Calu3 (cell line): ENCODE data around the gene RPGRIP1L. TPM values are rescaled to one million over a fixed set of nuclear protein-coding genes. Genes with fewer than 3 reads are reported as not detected.

Source experiments
- BruUV-seq: library from RNA; stranded (reverse); fragments of 400-500 nt; replicated peaks from 2 replicates; lab custom pipeline; 2021; lab: Mats Ljungman, UMichigan
- CTCF ChIA-PET: fragments of 300-600 bp; sonication (Branson Sonifier 250); formaldehyde crosslinking; loops from one replicate; lab custom pipeline; 2022; ENCODE audit warnings: antibody characterized with exemption; lab: Charles Lee
- DNase-seq: peaks from one replicate; pipeline ENCODE4 v3.0.0; 2022
- H3K27ac Mint-ChIP-seq: one replicate; pipeline ENCODE4 v1.8.0; 2022; ENCODE audit warnings: mixed read lengths; ENCODE audit not compliant: unreplicated experiment
- H3K27me3 Mint-ChIP-seq: one replicate; pipeline ENCODE4 v1.8.0; 2022; ENCODE audit warnings: mixed read lengths; ENCODE audit not compliant: unreplicated experiment
- H3K36me3 Mint-ChIP-seq: one replicate; pipeline ENCODE4 v1.8.0; 2022; ENCODE audit warnings: mild to moderate bottlenecking, moderate library complexity, mixed read lengths; ENCODE audit not compliant: insufficient read depth, unreplicated experiment
- H3K4me1 Mint-ChIP-seq: one replicate; pipeline ENCODE4 v1.8.0; 2022; ENCODE audit warnings: mild to moderate bottlenecking, low read depth, mixed read lengths; ENCODE audit not compliant: unreplicated experiment
- H3K4me3 Mint-ChIP-seq: one replicate; pipeline ENCODE4 v1.8.0; 2022; ENCODE audit warnings: mild to moderate bottlenecking, low read depth, moderate library complexity, mixed read lengths; ENCODE audit not compliant: unreplicated experiment
- H3K9me3 Mint-ChIP-seq: one replicate; pipeline ENCODE4 v1.8.0; 2022; ENCODE audit warnings: low read depth, mixed read lengths; ENCODE audit not compliant: unreplicated experiment
- intact Hi-C: fragments of 100-400 bp; cut with micrococcal nuclease; formaldehyde crosslinking; loops from one replicate; pipeline ENCODE4 v1.10.0; 2022; ENCODE audit not compliant: unreplicated experiment
- total RNA-seq: library from RNA; stranded (reverse); gene quantifications from 2 replicates; pipeline ENCODE4 v1.2.3, GENCODE V29; 2022
- TF ChIP-seq, protein P1 (sequence below): fragments of 200-600 bp; IDR thresholded peaks from one replicate; pipeline ENCODE4 v1.8.0; 2022; ENCODE audit warnings: antibody characterized with exemption; ENCODE audit not compliant: unreplicated experiment

Gene RPGRIP1L
- total RNA-seq, 1 experiment from 2014 or later, result 16.6 TPM

DNA sequence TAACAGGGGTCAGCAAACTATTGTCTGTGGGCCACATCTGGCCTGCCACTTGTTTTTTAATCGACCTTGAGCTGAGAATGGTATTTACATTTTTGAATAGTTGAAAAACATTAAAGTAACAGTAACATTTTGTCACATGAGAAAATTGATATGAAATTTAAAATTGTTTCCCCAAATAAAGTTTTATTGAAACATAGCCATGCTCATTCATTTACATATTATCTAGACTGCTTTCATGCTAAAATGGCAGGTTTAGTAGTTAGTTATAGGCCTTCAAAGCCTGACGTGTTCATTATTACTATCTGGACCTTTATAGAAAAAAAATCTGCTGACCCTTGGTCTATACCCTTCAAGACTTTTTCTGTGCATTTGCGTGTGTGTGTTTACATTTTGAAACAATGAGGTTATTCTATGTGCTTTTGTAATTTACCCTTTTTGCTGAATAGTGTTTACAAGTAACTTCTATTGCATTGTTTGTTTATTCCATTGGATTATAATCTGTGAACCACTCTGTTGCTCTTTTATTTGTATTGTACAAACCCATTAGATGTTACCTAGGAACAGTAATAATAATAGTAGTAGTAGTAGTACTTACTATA is 37.4 kb upstream of the RPGRIP1L start:
- H3K27ac Mint-ChIP-seq, result no peak overlapping the region
- H3K27me3 Mint-ChIP-seq, result no peaks in the 10 kb centered on the region
- TF ChIP-seq, protein P1, sequence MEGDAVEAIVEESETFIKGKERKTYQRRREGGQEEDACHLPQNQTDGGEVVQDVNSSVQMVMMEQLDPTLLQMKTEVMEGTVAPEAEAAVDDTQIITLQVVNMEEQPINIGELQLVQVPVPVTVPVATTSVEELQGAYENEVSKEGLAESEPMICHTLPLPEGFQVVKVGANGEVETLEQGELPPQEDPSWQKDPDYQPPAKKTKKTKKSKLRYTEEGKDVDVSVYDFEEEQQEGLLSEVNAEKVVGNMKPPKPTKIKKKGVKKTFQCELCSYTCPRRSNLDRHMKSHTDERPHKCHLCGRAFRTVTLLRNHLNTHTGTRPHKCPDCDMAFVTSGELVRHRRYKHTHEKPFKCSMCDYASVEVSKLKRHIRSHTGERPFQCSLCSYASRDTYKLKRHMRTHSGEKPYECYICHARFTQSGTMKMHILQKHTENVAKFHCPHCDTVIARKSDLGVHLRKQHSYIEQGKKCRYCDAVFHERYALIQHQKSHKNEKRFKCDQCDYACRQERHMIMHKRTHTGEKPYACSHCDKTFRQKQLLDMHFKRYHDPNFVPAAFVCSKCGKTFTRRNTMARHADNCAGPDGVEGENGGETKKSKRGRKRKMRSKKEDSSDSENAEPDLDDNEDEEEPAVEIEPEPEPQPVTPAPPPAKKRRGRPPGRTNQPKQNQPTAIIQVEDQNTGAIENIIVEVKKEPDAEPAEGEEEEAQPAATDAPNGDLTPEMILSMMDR, result no peak
- no peaks in the 10 kb centered on the region for H3K9me3 Mint-ChIP-seq
- BruUV-seq, result no TSS peak
- peaks cover 47% of the 10 kb centered on the region for H3K4me1 Mint-ChIP-seq
- DNase-seq, result no peak
- peaks cover 13% of the 10 kb centered on the region for H3K36me3 Mint-ChIP-seq
- no peak overlapping the region for H3K4me3 Mint-ChIP-seq
- intact Hi-C loops, result no loop called here
- CTCF ChIA-PET, result no interaction called here

DNA sequence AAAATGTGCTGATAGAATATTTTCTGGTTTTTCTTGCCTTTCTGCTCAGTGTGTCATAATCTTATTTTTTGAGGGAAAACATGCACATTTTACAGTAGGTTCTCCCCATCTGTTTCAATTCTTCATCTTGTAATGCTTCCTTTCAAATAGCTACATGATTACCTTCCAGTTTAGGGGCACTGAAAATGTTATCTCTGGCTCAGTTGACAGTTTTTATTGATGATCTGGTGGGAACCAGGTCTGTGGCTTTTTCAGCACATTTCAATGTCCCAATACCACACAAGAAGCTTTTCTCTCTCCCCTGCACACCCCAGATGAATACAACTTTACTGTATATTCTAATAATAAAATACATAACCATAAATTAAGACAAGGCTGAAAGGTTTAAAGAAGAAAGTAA is 36.8 kb upstream of the RPGRIP1L start:
- peaks cover 13% of the 10 kb centered on the region for H3K36me3 Mint-ChIP-seq
- H3K4me1 Mint-ChIP-seq, result peaks cover 41% of the 10 kb centered on the region
- H3K9me3 Mint-ChIP-seq, result no peaks in the 10 kb centered on the region
- intact Hi-C loops, result no loop called here
- CTCF ChIA-PET, result no interaction called here
- no peak overlapping the region for H3K27ac Mint-ChIP-seq
- TF ChIP-seq, protein P1, result no peak
- H3K4me3 Mint-ChIP-seq, result no peak overlapping the region
- H3K27me3 Mint-ChIP-seq, result no peaks in the 10 kb centered on the region
- no peak for DNase-seq
- no TSS peak for BruUV-seq

- intact Hi-C loops, result no loop called here
- H3K4me1 Mint-ChIP-seq, result peaks cover 17% of the 10 kb centered on the region
- BruUV-seq, result no TSS peak
- TF ChIP-seq, protein P1, result no peak
- no peak overlapping the region for H3K4me3 Mint-ChIP-seq
- H3K9me3 Mint-ChIP-seq, result no peaks in the 10 kb centered on the region
- no peaks in the 10 kb centered on the region for H3K27me3 Mint-ChIP-seq
- CTCF ChIA-PET, result interaction anchor here (0.6 to 1.3 kb wide), 2 partner anchors 19 to 24 kb away, joined by 3 to 4 read pairs; no protein-coding TSS in a partner anchor
- no peaks in the 10 kb centered on the region for H3K36me3 Mint-ChIP-seq
- DNase-seq, result no peak
- H3K27ac Mint-ChIP-seq, result no peak overlapping the region
These were observed 33.9 kb upstream of the RPGRIP1L start for GRCh38 chr16:53737552-53737951.

DNA sequence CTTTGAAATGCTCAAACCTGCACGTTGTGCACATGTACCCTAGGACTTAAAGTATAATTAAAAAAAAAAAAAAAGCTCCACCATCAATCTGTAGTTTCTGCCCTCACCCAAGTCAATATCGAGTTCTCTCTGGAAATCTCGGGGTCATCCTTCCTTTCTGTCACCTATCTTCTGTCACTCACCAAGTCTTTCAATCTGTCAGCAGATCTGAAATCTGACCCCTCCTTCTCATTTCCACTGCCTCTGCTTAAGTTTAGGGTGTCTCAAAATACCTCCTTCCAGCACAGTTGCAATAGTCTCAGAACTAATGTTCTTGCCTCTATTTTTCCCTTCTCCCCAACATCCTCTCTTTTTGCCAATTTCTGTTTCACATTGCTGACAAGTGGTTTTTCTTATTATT is 32.6 kb upstream of the RPGRIP1L start:
- CTCF ChIA-PET, result interaction anchor here (1.0 kb wide), 1 partner anchor 8 kb away, joined by 3 read pairs; no protein-coding TSS in a partner anchor
- no peaks in the 10 kb centered on the region for H3K36me3 Mint-ChIP-seq
- H3K4me3 Mint-ChIP-seq, result no peak overlapping the region
- H3K9me3 Mint-ChIP-seq, result no peaks in the 10 kb centered on the region
- intact Hi-C loops, result no loop called here
- TF ChIP-seq, protein P1, result no peak
- no peaks in the 10 kb centered on the region for H3K27me3 Mint-ChIP-seq
- no peak overlapping the region for H3K27ac Mint-ChIP-seq
- no TSS peak for BruUV-seq
- peaks cover 10% of the 10 kb centered on the region for H3K4me1 Mint-ChIP-seq
- no peak for DNase-seq
